GM23338 (cell line): ENCODE results near the gene PCDHB12. TPM values are rescaled to one million over a fixed set of nuclear protein-coding genes. Genes with fewer than 3 reads are reported as not detected.

Experiments used
- ATAC-seq: fragments of 200-7000 bp; cut with Tn5 transposase; 3 replicates; pipeline ENCODE4 v1.9.1; 2020
- DNase-seq: peaks from one replicate; pipeline ENCODE4 v3.0.0-alpha.2; 2015; ENCODE audit warnings: low spot score
- H2AFZ ChIP-seq: fragments of 200-600 bp; sonication (generic); 2 replicates; pipeline ENCODE4 v1.8.0; 2016; ENCODE audit warnings: antibody characterized with exemption, mild to moderate bottlenecking, moderate library complexity
- H3F3A ChIP-seq: fragments of 200-600 bp; sonication (generic); replicated peaks from 2 replicates; pipeline ENCODE4 v1.8.0; 2017; ENCODE audit warnings: antibody characterized with exemption, mixed run types, low read depth
- H3K27ac ChIP-seq: fragments of 200-600 bp; sonication (generic); 2 replicates; pipeline ENCODE4 v1.6.1; 2016; ENCODE audit warnings: low read depth
- H3K27me3 ChIP-seq: fragments of 200-600 bp; sonication (generic); 2 replicates; pipeline ENCODE4 v1.8.0; 2016; ENCODE audit warnings: mild to moderate bottlenecking, mixed run types, moderate library complexity; ENCODE audit not compliant: insufficient read depth
- H3K36me3 ChIP-seq: fragments of 200-600 bp; sonication (generic); 2 replicates; pipeline ENCODE4 v1.8.0; 2016; ENCODE audit warnings: mild to moderate bottlenecking; ENCODE audit not compliant: insufficient read depth
- H3K4me1 ChIP-seq: fragments of 200-600 bp; sonication (generic); 2 replicates; pipeline ENCODE4 v1.8.0; 2016; ENCODE audit warnings: mild to moderate bottlenecking, moderate library complexity; ENCODE audit not compliant: insufficient read depth
- H3K4me2 ChIP-seq: fragments of 200-600 bp; sonication (generic); 2 replicates; pipeline ENCODE4 v1.7.1; 2017; ENCODE audit warnings: mixed run types
- H3K4me3 ChIP-seq: fragments of 200-600 bp; sonication (generic); 2 replicates; pipeline ENCODE4 v1.6.1; 2016; ENCODE audit warnings: mixed run types
- H3K79me2 ChIP-seq: fragments of 200-600 bp; sonication (generic); replicated peaks from 2 replicates; pipeline ENCODE4 v1.8.0; 2017; ENCODE audit warnings: mild to moderate bottlenecking; ENCODE audit not compliant: insufficient read depth
- H3K9me2 ChIP-seq: fragments of 200-600 bp; sonication (generic); 2 replicates; pipeline ENCODE4 v1.8.0; 2017; ENCODE audit not compliant: insufficient read depth
- H4K20me1 ChIP-seq: fragments of 200-600 bp; sonication (generic); replicated peaks from 2 replicates; pipeline ENCODE4 v1.8.0; 2017; ENCODE audit warnings: mild to moderate bottlenecking; ENCODE audit not compliant: insufficient read depth
- H3K27ac Mint-ChIP-seq: 2 replicates; pipeline ENCODE4 v1.8.0; 2020; ENCODE audit warnings: inconsistent platforms, mild to moderate bottlenecking, moderate library complexity, mixed read lengths
- H3K27me3 Mint-ChIP-seq: 3 replicates; pipeline ENCODE4 v1.8.0; 2022; ENCODE audit warnings: low read depth, mild to moderate bottlenecking, moderate library complexity, mixed read lengths, inconsistent platforms; ENCODE audit not compliant: insufficient read depth, poor library complexity
- H3K36me3 Mint-ChIP-seq: 3 replicates; pipeline ENCODE4 v1.8.0; 2021; ENCODE audit warnings: low read depth, mild to moderate bottlenecking, inconsistent platforms, moderate library complexity, mixed read lengths
- H3K4me1 Mint-ChIP-seq: 3 replicates; pipeline ENCODE4 v1.8.0; 2020; ENCODE audit warnings: mild to moderate bottlenecking, inconsistent platforms, mixed read lengths
- H3K4me3 Mint-ChIP-seq: 3 replicates; pipeline ENCODE4 v1.8.0; 2021; ENCODE audit warnings: moderate library complexity, mild to moderate bottlenecking, inconsistent platforms, mixed read lengths
- H3K9me3 Mint-ChIP-seq: 3 replicates; pipeline ENCODE4 v1.8.0; 2020; ENCODE audit warnings: moderate library complexity, mild to moderate bottlenecking, inconsistent platforms, mixed read lengths
- CREB1 ChIP-seq: fragments of 250-450 bp; sonication (Bioruptor Pico); IDR thresholded peaks from 2 replicates; pipeline ENCODE4 v1.5.0; 2020; ENCODE audit warnings: low read depth, mild to moderate bottlenecking, moderate library complexity
- CTCF ChIP-seq, 2 experiments: fragments of 200-600 bp in 1 of 2; sonication (generic) in 1 of 2; conservative IDR thresholded peaks; 2 replicates each; pipeline versions ENCODE4 v1.5.1 to v1.6.1; 2016 to 2017; ENCODE audit warnings: antibody characterized with exemption in 2 of 2, low read depth in 2 of 2, mild to moderate bottlenecking in 2 of 2, moderate library complexity in 1 of 2
- ETS1 ChIP-seq: IDR thresholded peaks from 2 replicates; pipeline ENCODE4 v1.6.1; 2016; ENCODE audit warnings: antibody characterized with exemption
- EZH2 ChIP-seq: fragments of 200-600 bp; sonication (generic); IDR thresholded peaks from one replicate; pipeline ENCODE4 v1.8.0; 2017; ENCODE audit warnings: antibody characterized with exemption, mild to moderate bottlenecking, low read depth; ENCODE audit not compliant: unreplicated experiment
- JUNB ChIP-seq: IDR thresholded peaks from one replicate; pipeline ENCODE4 v1.6.1; 2016; ENCODE audit warnings: antibody characterized with exemption; ENCODE audit not compliant: unreplicated experiment
- NANOG ChIP-seq: IDR thresholded peaks from 2 replicates; pipeline ENCODE4 v1.6.1; 2016; ENCODE audit warnings: antibody characterized with exemption, borderline replicate concordance
- POLR2AphosphoS5 ChIP-seq: IDR thresholded peaks from 2 replicates; pipeline ENCODE4 v1.6.1; 2016; ENCODE audit warnings: antibody characterized with exemption, low read depth
- REST ChIP-seq: IDR thresholded peaks from one replicate; pipeline ENCODE4 v1.6.1; 2018; ENCODE audit warnings: antibody characterized with exemption; ENCODE audit not compliant: unreplicated experiment
- STAT1 ChIP-seq: IDR thresholded peaks from one replicate; pipeline ENCODE4 v1.6.1; 2016; ENCODE audit warnings: antibody characterized with exemption; ENCODE audit not compliant: unreplicated experiment
- ZNF114 ChIP-seq: fragments of 250-450 bp; sonication (Bioruptor Pico); IDR thresholded peaks from 2 replicates; pipeline ENCODE4 v1.5.0; 2020; ENCODE audit warnings: mild to moderate bottlenecking, moderate library complexity
- ZNF331 ChIP-seq: fragments of 250-450 bp; sonication (Bioruptor Pico); IDR thresholded peaks from 2 replicates; pipeline ENCODE4 v1.5.0; 2020; ENCODE audit warnings: low read depth, mild to moderate bottlenecking, moderate library complexity
- polyA plus RNA-seq: library from polyadenylated mRNA; unstranded; fragments of >200 nt; fragmentation: Nextera tagmentation; extraction: Ambion mirVana; gene quantifications from 2 replicates; pipeline ENCODE4 v1.2.1, GENCODE V29; 2016
- total RNA-seq: library from RNA; depleted of rRNA; stranded (reverse); fragments of >200 nt; shearing (Covaris generic); gene quantifications from 2 replicates; pipeline ENCODE4 v1.2.3, GENCODE V29; 2014

Gene PCDHB12
- total and polyA plus RNA-seq, 2 experiments from 2014 or later = 1.3 to 4.3 TPM

- Mint-ChIP-seq H3K27ac (no peak overlapping the region), H3K36me3 (peaks cover 36% of the 10 kb centered on the region), H3K9me3 (peaks cover 63% of the 10 kb centered on the region), H3K27me3 (peaks cover 4% of the 10 kb centered on the region), H3K4me3 (no peak overlapping the region), H3K4me1 (peaks cover 2% of the 10 kb centered on the region; the same call in 1 of the 3 replicates)
- peak; percentile 34 for DNase-seq
- no peaks in the 10 kb centered on the region for H3K27me3 ChIP-seq
- TF ChIP-seq NANOG = no peak
- TF ChIP-seq CREB1 = no peak
- no peak for TF ChIP-seq ZNF331 (CRISPR knock-in tag)
- no peak for TF ChIP-seq POLR2AphosphoS5
- no peak for TF ChIP-seq EZH2
- TF ChIP-seq REST = no peak
- no peak overlapping the region for H3K27ac ChIP-seq
- H3K36me3 ChIP-seq = no peaks in the 10 kb centered on the region
- no peaks in the 10 kb centered on the region for H3F3A ChIP-seq
- 0 out of 2 replicates have a peak, but pooled peaks cover 6% of the 10 kb centered on the region for H3K4me1 ChIP-seq
- H3K9me2 ChIP-seq = no peaks in the 10 kb centered on the region
- H3K79me2 ChIP-seq = no peaks in the 10 kb centered on the region
- H4K20me1 ChIP-seq = no peaks in the 10 kb centered on the region
- no peak overlapping the region for H3K4me2 ChIP-seq
- H3K4me3 ChIP-seq = no peak overlapping the region
- no peak overlapping the region for H2AFZ ChIP-seq
- ATAC-seq = no peak
Measured at GRCh38 chr5:141236516-141237313, 28.2 kb downstream of the PCDHB12 start.

GRCh38 chr5:141241496-141241895, 33.0 kb downstream of the PCDHB12 start:
- Mint-ChIP-seq H3K27me3 (peaks cover 9% of the 10 kb centered on the region), H3K9me3 (peaks cover 64% of the 10 kb centered on the region), H3K4me1 (peaks cover 7% of the 10 kb centered on the region; the same call in 2 of the 3 replicates), H3K36me3 (peaks cover 38% of the 10 kb centered on the region), H3K27ac (no peak overlapping the region), H3K4me3 (no peak overlapping the region)
- ATAC-seq (no peak), DNase-seq (no peak)
- no peaks in the 10 kb centered on the region for H3F3A ChIP-seq
- no peaks in the 10 kb centered on the region for H4K20me1 ChIP-seq
- H3K9me2 ChIP-seq = no peaks in the 10 kb centered on the region
- TF ChIP-seq JUNB (no peak), ETS1 (no peak), CTCF (conservative IDR thresholded peaks at IDR 0.05; ENCODE audit: low read depth in 2 of 2) (no peak), NANOG (no peak), EZH2 (no peak), ZNF331 (CRISPR knock-in tag) (no peak), ZNF114 (CRISPR knock-in tag) (no peak), STAT1 (no peak)
- H3K27me3 ChIP-seq = no peaks in the 10 kb centered on the region
- no peak overlapping the region for H3K27ac ChIP-seq
- H3K4me2 ChIP-seq = no peak overlapping the region
- no peaks in the 10 kb centered on the region for H3K36me3 ChIP-seq
- no peaks in the 10 kb centered on the region for H3K79me2 ChIP-seq
- H3K4me3 ChIP-seq = no peak overlapping the region
- peaks cover 12% of the 10 kb centered on the region; the same call in 1 of the 2 replicates for H3K4me1 ChIP-seq
- no peak overlapping the region for H2AFZ ChIP-seq
